ENCODE results near the gene RAB3D. TPM values are rescaled to one million over a fixed set of nuclear protein-coding genes. Genes with fewer than 3 reads are reported as not detected.

RAB3D gene
- total RNA-seq, 4 donors from 2014 or later = 9.5 to 16.4 (median 12.7) TPM

- H3K4me1 ChIP-seq = peaks cover 0 to 5% (median 0%) of the 10 kb centered on the region in 4 donors
- DNase-seq = no peak
- TF ChIP-seq CTCF (IDR thresholded peaks at IDR 0.05) (no peak), POLR2A (IDR thresholded peaks at IDR 0.05) (no peak)
- H3K9me3 ChIP-seq = no peaks in the 10 kb centered on the region
- no peaks in the 10 kb centered on the region for H3K27me3 ChIP-seq
- no peak overlapping the region for H3K4me3 ChIP-seq
- H3K27ac ChIP-seq = no peak overlapping the region
- peaks cover 0 to 7% (median 0%) of the 10 kb centered on the region in 3 donors for H3K36me3 ChIP-seq
These were observed 24.4 kb upstream of the RAB3D start for GRCh38 chr19:11363881-11364280.

GRCh38 chr19:11361771-11362731 lies 22.6 kb upstream of the RAB3D start:
- H3K4me3 ChIP-seq = no peak overlapping the region
- TF ChIP-seq POLR2A (IDR thresholded peaks at IDR 0.05) (no peak), CTCF (IDR thresholded peaks at IDR 0.05) (no peak)
- H3K36me3 ChIP-seq = no peaks in the 10 kb centered on the region
- H3K4me1 ChIP-seq = peaks cover 0 to 5% (median 0%) of the 10 kb centered on the region in 4 donors
- no peaks in the 10 kb centered on the region for H3K27me3 ChIP-seq
- H3K9me3 ChIP-seq = no peaks in the 10 kb centered on the region
- no peak for DNase-seq
- no peak overlapping the region for H3K27ac ChIP-seq

GRCh38 chr19:11361037-11361770 lies 21.7 kb upstream of the RAB3D start:
- H3K4me1 ChIP-seq = peaks cover 0 to 5% (median 0%) of the 10 kb centered on the region in 4 donors
- TF ChIP-seq POLR2A (IDR thresholded peaks at IDR 0.05) = no peak
- TF ChIP-seq CTCF (IDR thresholded peaks at IDR 0.05) = no peak
- no peaks in the 10 kb centered on the region for H3K36me3 ChIP-seq
- DNase-seq = peak in 2 of 3 donors; percentile 89
- no peaks in the 10 kb centered on the region for H3K27me3 ChIP-seq
- H3K4me3 ChIP-seq = peak overlapping the region in 2 of 4 donors; percentile 21 to 38
- H3K9me3 ChIP-seq = no peaks in the 10 kb centered on the region
- H3K27ac ChIP-seq = no peak overlapping the region

GRCh38 chr19:11359421-11359820 lies 20.0 kb upstream of the RAB3D start:
- no peaks in the 10 kb centered on the region for H3K36me3 ChIP-seq

More at GRCh38 chr19:11359421-11359820, 20.0 kb upstream of the RAB3D start:
- Histone ChIP-seq H3K4me1 (peaks cover 0 to 15% (median 3%) of the 10 kb centered on the region in 4 donors), H3K27me3 (no peaks in the 10 kb centered on the region), H3K27ac (no peak overlapping the region), H3K9me3 (no peaks in the 10 kb centered on the region), H3K4me3 (no peak overlapping the region)
- no peak for DNase-seq
- TF ChIP-seq POLR2A (IDR thresholded peaks at IDR 0.05) (no peak), CTCF (IDR thresholded peaks at IDR 0.05) (no peak)
